GM21381 (cell line): ENCODE measurements around the gene PSKH1.
A peak's percentile ranks its signal among the peaks of the same experiment; 100 is the strongest.
"Not testable (repeated sequence)": the region's sequence is repeated elsewhere in the genome, so short reads cannot be mapped to it uniquely, and the experiment has no call there.

Source experiments
- ATAC-seq: cut with Tn5 transposase; IDR thresholded peaks from one replicate; pipeline ENCODE4 v1.9.1; 2021; ENCODE audit warnings: mild to moderate bottlenecking, moderate library complexity; ENCODE audit not compliant: unreplicated experiment

Gene PSKH1

GRCh38 chr16:67892899-67893742, at the start of gene PSKH1:
PSKH1 (plus strand) TSS chr16:67893254; CDS start chr16:67908750, 15,496 bp downstream.
- peak; percentile 86 for ATAC-seq

GRCh38 chr16:67843343-67843765, 49.7 kb upstream of the PSKH1 start:
- ATAC-seq = no peak

- no peak for ATAC-seq
These were observed 48.6 kb upstream of the PSKH1 start for GRCh38 chr16:67844497-67844896.

GRCh38 chr16:67845291-67846062, 47.6 kb upstream of the PSKH1 start:
- ATAC-seq = no peak

GRCh38 chr16:67846063-67846319, 47.1 kb upstream of the PSKH1 start:
- no peak for ATAC-seq

GRCh38 chr16:67846320-67847063, 46.6 kb upstream of the PSKH1 start, which contains the start of gene NUTF2:
NUTF2 (plus strand) TSS chr16:67846933; CDS start chr16:67865131, 18,198 bp downstream.
- peak; percentile 48 for ATAC-seq

- peak; percentile 39 for ATAC-seq
These were observed 45.8 kb upstream of the PSKH1 start, which contains the start of gene CENPT for GRCh38 chr16:67847064-67847861. CENPT (minus strand) TSS chr16:67847693; CDS start chr16:67833859, 13,834 bp downstream.

GRCh38 chr16:67848118-67848517, 44.9 kb upstream of the PSKH1 start:
- no peak for ATAC-seq

- ATAC-seq = no peak
These were observed 39.4 kb upstream of the PSKH1 start for GRCh38 chr16:67853670-67854069.

- no peak for ATAC-seq
These were observed 37.3 kb upstream of the PSKH1 start for GRCh38 chr16:67855789-67856188.

GRCh38 chr16:67856927-67857546, 36.0 kb upstream of the PSKH1 start:
- no peak for ATAC-seq

- no peak for ATAC-seq
These were observed 35.4 kb upstream of the PSKH1 start for GRCh38 chr16:67857547-67858233.

- no peak for ATAC-seq
These were observed 34.6 kb upstream of the PSKH1 start for GRCh38 chr16:67858500-67858899.

GRCh38 chr16:67860589-67861398, 32.3 kb upstream of the PSKH1 start:
- ATAC-seq = no peak

- no peak for ATAC-seq
These were observed 31.2 kb upstream of the PSKH1 start for GRCh38 chr16:67861877-67862276.

- ATAC-seq = no peak
These were observed 30.2 kb upstream of the PSKH1 start for GRCh38 chr16:67862623-67863583.

- not testable (repeated sequence) for ATAC-seq
These were observed 29.0 kb upstream of the PSKH1 start for GRCh38 chr16:67864044-67864443.
